Omental fat pad (tissue), 4 donors: ENCODE results near the gene RASGEF1C. TPM values are rescaled to one million over a fixed set of nuclear protein-coding genes. Genes with fewer than 3 reads are reported as not detected.

Experiments
- ATAC-seq: fragments of 150-250 bp; one replicate; pipeline ENCODE4 v1.9.1; 2016; ENCODE audit warnings: mild to moderate bottlenecking, moderate library complexity; ENCODE audit not compliant: low FRiP score
- DNase-seq: peaks from one replicate; pipeline ENCODE4 v3.0.0-alpha.2; 2019; ENCODE audit warnings: low spot score
- CTCF ChIP-seq, 3 donors: fragments of 450-650 bp; IDR thresholded peaks; one replicate each; pipeline ENCODE4 v1.5.1; 2016 to 2017; ENCODE audit warnings: antibody characterized with exemption in 3 of 3, mild to moderate bottlenecking in 3 of 3, moderate library complexity in 2 of 3
- total RNA-seq, 4 donors: library from RNA; depleted of rRNA; stranded (reverse); fragments of >200 nt; gene quantifications; one replicate each; pipeline ENCODE4 v1.1.0, GENCODE V29; 2016

RASGEF1C gene
- total RNA-seq, 4 donors from 2014 or later: 0.37 to 8.5 TPM; not detected in 2

GRCh38 chr5:180180421-180180820 lies 28.6 kb downstream of the RASGEF1C start:
- ATAC-seq: no peak
- DNase-seq: no peak
- no peak for TF ChIP-seq CTCF (IDR thresholded peaks at IDR 0.05)

DNA sequence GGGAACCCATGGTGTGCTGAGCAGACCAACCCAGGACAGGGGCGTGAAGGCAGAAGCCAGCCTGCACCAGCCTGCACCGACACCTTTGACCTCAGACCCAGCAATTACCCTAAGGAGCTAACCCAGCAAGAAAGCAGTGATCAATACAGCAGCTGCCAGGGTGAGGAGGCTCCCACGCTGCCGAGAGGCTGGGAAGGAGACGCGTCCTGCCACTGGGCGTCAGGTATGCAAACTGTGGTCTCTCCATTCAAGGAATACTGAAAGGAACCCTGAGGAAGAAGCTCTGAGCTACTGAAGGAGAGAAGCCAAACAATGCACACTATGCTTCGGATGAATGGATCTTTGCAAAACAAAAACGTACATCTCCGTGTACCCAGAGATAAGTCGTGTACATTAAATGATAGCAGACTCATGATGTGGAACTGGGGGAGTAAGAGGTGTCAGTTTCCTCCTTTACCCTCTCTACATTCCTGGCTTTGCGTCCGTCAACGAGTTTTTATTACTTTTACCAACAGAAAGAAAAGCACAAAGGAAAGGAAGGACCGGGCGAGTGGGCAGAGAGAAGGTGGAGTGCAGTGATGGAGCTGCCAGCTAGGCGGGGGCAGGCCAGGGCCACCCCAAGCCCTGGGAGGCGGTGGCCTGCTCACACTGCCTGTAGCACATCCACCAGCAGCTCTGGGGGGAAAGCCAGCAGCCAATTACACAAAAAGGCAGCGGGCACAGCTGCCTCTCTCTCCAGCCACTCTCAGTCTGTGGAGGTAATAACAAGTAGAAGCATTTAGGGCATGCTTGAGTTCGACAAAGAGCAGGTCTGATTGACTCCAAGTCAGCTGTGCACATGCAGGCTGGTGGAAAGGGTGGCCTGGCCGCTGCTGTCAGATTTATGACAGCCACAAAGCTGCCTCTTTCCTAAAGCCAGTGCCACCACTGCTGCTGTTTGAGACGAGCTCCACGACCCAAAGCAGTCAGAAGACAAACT lies 29.3 kb downstream of the RASGEF1C start:
- DNase-seq (no peak), ATAC-seq (peak; percentile 27)
- no peak for TF ChIP-seq CTCF (IDR thresholded peaks at IDR 0.05)

DNA sequence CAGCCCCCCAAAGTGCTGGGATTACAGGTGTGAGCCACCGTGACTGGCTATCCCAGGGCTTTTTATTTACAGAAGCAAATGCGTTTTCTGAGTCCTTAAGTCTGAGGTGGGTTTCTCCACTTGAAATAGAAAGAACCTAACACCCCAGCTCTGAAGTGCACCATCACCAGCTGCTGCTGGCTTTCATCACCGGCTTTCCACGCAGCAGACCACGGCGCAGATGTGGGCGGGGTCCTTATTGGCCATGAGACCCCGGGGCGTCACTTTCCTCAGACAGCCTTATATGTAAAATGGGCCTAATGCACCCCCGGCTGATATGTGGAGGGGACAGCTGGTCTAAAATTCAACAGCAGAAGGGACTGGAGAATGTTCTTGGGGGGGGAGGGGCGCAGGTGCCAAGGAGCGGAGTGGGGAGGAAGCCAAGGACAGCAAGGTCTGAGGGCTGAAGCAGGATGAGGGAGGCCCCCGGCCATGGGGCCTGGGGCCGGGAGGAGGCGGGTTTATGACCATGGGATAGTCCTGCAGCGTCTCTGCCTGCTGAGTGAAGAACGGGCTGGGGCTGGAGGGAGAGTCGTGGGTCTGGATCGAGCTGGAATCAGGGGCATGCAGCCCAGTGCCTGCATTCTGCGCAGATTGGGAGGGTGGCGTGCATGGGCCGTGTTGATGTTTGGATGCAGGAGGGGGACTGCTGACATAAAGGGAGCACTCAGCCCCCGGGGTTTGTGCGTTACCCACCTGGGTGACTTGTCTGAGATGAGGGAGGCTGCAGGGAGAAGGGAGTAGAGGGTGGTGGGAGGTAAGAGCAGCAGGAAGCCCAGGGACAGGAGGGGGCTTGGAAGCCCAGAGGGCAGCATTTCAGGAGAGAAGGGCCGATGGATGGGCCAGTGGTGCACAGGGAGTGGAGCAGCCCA lies 30.2 kb downstream of the RASGEF1C start:
- DNase-seq: no peak
- no peak for ATAC-seq
- no peak for TF ChIP-seq CTCF (IDR thresholded peaks at IDR 0.05)

GRCh38 chr5:180176191-180176590 lies 32.8 kb downstream of the RASGEF1C start:
- ATAC-seq (no peak), DNase-seq (no peak)
- TF ChIP-seq CTCF (IDR thresholded peaks at IDR 0.05): no peak

DNA sequence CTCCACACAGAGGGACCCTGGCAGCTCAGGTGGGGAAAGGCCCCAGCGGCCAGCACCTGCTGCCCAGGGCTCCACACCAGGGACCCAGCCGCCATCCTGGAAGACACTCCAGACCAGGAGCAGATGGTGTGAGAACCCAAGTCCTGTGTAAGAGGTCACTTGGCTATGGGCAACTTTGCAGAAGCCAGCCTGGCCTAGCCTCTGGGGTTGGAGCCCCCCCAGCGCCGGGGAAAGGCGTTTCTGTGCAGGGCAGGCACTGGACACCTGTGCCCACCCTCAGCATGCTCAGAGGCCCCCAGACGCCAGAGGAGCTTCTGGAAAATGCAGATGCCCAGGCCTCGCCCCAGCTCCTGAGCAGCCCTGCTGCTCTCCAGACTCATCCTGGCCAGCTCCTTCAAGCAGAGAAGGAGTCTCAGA lies 34.0 kb downstream of the RASGEF1C start:
- DNase-seq (no peak), ATAC-seq (no peak)
- no peak for TF ChIP-seq CTCF (IDR thresholded peaks at IDR 0.05)

- no peak for TF ChIP-seq CTCF (IDR thresholded peaks at IDR 0.05)
- no peak for DNase-seq
- ATAC-seq: no peak
Observed at GRCh38 chr5:180174587-180174972, 34.4 kb downstream of the RASGEF1C start.
